Medulla oblongata (tissue), 1 donor: Measurements from ENCODE around the gene CTDSPL.
A peak's percentile ranks its signal among the peaks of the same experiment; 100 is the strongest.

Experiments used
- DNase-seq: peaks from one replicate; pipeline ENCODE4 v3.0.0-alpha.2; 2015; ENCODE audit errors: extremely low spot score

CTDSPL gene

GRCh38 chr3:37913522-37913921 is 51.8 kb downstream of the CTDSPL start:
- no peak for DNase-seq

DNA sequence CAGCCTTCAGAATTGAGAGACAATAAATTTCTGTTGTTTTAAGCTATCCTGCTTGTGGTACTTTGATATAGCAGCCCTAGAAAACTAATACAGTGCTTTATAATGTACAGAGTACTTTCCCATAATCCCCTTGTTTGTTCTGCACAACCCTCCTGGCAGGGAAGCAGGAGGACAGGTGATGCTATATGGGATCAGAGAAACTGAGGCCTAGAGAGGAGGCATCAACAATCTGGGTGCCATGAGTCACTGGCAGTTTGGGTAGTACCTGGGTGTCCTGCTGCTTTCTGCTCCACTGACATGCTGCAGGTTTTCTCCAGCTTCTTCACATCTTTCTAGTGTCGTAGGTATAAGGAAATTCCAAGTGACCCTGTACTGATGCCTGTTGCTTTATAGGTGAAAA is 55.0 kb downstream of the CTDSPL start:
- DNase-seq: no peak

DNA sequence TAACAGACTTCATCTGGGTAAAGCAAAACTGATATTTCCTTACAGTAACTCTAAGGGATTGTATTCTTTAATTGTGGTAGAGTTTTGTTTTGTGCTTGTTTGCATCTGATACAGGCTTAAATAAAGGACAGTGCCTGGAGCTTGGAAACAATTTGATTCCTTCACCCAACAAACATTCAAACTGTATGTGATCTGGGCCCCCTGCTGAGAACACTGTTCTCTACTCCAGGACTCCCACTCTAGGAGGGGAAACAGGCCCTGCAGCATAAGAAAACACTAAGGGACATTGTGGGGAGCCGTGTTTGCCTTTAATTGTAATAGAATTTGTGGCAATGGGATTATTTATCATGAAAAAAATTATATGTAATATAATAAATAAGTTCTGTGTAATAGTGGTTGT is 56.9 kb downstream of the CTDSPL start:
- DNase-seq: no peak

GRCh38 chr3:37920156-37920699 is 58.5 kb downstream of the CTDSPL start:
- DNase-seq: no peak

DNA sequence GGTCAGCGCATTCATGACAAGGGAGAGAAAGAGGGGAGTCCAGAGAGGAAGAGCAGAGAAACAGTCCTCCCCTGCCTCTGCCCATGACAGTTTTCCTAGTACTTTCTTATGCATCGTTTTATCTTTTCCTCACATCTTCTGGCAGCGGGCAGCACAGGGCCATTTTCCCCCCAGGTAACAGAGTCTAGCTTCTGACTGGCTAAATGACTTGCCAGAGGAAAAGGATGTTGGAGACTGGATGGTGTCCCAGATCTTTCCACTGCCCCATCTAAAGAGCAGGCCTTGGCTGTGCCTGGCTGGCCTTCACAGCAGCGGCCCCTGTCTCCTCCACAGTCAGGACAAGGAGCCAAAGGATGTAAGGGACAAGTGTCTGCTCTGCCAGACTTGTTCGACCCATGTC is 59.3 kb downstream of the CTDSPL start:
- DNase-seq: no peak

- peak; percentile 41 for DNase-seq
Observed at GRCh38 chr3:37922721-37923568, 61.3 kb downstream of the CTDSPL start.

DNA sequence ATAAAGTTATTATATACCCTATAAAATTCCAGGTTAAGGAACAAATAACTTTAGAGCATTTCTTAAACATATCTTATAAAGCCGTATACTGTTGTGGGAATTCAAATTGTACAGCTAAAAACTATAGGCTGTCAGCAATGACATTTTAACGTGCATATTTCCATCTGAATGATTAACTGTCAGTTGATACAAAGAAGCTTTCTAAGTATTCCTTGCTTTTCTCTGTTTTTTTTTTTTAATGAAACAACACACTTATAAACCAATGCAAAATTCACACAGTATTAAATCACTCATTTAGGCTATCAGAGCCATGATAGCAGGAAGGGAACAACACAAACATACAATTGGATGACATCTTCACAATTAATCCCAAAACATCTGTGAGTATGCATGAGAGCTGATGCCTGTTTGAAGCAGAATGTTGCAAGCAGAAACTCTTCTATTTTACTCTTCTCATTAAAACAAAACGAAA is 61.9 kb downstream of the CTDSPL start:
- no peak for DNase-seq

- DNase-seq: no peak
Observed at GRCh38 chr3:37924453-37924852, 62.8 kb downstream of the CTDSPL start.

- no peak for DNase-seq
Observed at GRCh38 chr3:37925157-37925556, 63.5 kb downstream of the CTDSPL start.

DNA sequence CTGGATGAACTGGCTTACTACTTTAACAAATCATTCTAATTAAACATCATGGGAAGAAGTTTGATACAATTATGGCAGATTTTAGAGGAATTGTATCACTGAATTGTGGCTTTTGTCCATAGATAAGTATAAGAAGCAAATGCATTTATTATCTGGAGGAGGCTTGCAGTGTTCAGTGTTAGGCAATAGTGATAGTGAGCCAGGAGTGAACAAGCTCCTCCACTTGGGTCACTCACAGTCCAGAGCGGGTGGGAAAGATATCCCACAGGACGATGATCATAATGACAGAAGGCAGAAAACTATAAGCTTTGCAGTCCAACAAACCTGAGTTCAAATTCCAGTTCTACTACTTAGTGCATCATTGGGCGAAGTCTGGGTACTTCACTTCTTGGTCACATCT is 64.9 kb downstream of the CTDSPL start:
- DNase-seq: no peak

DNA sequence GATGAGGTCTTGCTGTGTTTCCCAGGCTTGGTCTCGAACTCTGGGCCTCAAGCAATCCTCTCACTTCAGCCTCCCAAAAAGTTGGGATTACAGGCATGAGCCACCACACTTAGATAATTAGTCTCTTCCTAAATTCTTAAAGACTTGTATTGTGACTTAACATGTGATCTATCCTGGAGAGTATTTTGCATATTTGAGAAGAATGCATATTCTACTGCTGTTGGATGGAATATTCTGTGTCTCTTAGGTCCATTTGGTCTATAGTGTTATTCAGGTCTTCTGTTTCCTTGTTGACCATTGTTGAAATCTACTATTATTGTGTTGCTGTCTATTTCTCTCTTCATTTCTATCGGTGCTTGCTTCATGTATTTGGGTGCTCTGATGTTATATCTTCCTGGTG is 68.8 kb downstream of the CTDSPL start:
- no peak for DNase-seq

GRCh38 chr3:37932505-37932904 is 70.8 kb downstream of the CTDSPL start:
- no peak for DNase-seq

GRCh38 chr3:37934631-37935289 is 73.1 kb downstream of the CTDSPL start:
- DNase-seq: no peak

DNA sequence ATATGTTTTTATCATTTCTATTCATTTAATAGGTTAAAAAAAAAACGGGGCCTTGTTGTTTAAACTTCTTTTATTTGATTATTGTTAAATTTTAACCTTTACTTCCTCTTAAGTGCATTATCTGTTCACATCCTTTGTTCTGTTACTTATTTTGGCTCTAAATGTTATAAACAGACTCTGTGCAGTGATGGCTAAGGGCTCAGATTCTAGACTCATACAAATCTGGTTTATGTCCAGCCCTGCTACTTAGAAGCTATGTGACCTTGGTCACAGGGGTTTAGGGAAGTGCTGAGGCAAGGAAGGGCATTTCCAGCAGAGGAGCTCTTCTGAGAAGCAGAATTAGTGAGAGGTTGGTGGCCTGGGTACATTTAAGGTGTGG is 73.6 kb downstream of the CTDSPL start:
- no peak for DNase-seq

DNA sequence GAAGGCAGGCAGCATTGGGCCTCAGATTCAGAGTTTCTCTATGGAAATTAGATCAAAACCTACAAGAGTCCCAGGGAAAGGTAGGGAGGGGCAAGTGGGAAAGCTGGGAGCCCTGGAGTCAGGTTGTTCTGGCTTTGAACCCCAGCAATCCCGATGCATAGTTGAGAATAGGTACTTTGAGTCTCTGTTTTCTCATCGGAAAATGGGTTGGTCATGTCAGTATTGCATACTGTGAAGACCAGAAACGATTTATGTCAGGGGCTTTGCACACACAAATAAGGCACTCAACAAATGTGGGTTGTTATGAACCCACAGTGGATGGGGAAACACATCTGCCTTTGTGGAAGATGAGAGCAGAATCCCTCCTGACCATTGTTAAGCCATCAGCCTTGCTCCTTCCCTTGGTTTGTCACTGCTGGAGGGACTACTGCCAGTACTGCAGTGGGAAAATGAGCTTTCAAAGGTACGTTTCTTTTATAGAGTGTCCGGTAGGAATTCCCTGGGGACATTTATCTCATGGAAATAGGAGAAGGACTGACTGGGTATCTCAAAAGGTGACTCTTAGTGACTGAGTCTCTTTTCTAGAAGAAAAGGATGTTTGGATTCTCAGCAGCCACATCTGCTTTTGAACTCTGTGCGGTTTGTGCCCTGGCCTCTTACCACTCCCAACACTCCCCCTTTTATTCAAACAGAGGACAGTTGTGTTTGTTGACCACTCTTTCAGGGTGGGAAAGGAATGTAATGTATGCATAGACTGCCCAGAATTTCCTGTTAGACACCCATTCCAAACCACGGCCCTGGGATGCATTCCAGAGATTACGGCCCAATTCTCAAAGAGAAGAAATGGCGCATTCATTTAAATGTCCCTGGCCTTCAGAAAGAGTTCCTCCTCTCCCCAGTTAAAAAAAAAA is 74.3 kb downstream of the CTDSPL start:
- no peak for DNase-seq

- DNase-seq: no peak
Observed at GRCh38 chr3:37937156-37937555, 75.5 kb downstream of the CTDSPL start.

GRCh38 chr3:37938011-37938410 is 76.3 kb downstream of the CTDSPL start:
- no peak for DNase-seq

GRCh38 chr3:37940242-37940908 is 78.7 kb downstream of the CTDSPL start:
- no peak for DNase-seq

GRCh38 chr3:37941608-37942508 is 80.2 kb downstream of the CTDSPL start:
- DNase-seq: no peak

GRCh38 chr3:37942646-37943045 is 81.0 kb downstream of the CTDSPL start:
- no peak for DNase-seq
